K562 (cell line): ENCODE measurements around the gene RASL10B.
"Not testable (repeated sequence)": the region's sequence is repeated elsewhere in the genome, so short reads cannot be mapped to it uniquely, and the experiment has no call there.

ENCODE experiments used
- EP300 ChIP-seq: IDR thresholded peaks from 2 replicates; pipeline ENCODE4 v1.6.1; 2012; ENCODE audit warnings: low read length, improper control_type of control experiment
- EZH2 ChIP-seq: IDR thresholded peaks from 2 replicates; pipeline ENCODE4 v1.6.1; 2012; ENCODE audit warnings: low read depth, mild to moderate bottlenecking, inconsistent platforms, low read length, borderline replicate concordance
- FOSL1 ChIP-seq: fragments of 200-800 bp; sonication (Bioruptor generic); conservative IDR thresholded peaks from 2 replicates; pipeline ENCODE4 v1.6.1; 2016; ENCODE audit warnings: missing genetic modification characterization, missing compliant biosample characterization
- HDAC8 ChIP-seq: fragments of 450-650 bp; IDR thresholded peaks from 2 replicates; pipeline ENCODE4 v1.6.1; 2016; ENCODE audit warnings: mild to moderate bottlenecking, missing genetic modification characterization, moderate library complexity, missing compliant biosample characterization
- HNRNPK ChIP-seq: fragments of 200-400 bp; formaldehyde crosslinking; IDR thresholded peaks from one replicate; pipeline ENCODE4 v1.6.1; 2018; ENCODE audit warnings: mild to moderate bottlenecking, low read depth, low read length; ENCODE audit not compliant: poor library complexity, severe bottlenecking
- MIER1 ChIP-seq: fragments of 450-650 bp; IDR thresholded peaks from 2 replicates; pipeline ENCODE4 v1.6.1; 2016; ENCODE audit warnings: antibody characterized with exemption, mild to moderate bottlenecking, low read depth
- MTA3 ChIP-seq: fragments of 450-650 bp; formaldehyde crosslinking; IDR thresholded peaks from 2 replicates; pipeline ENCODE4 v1.6.1; 2017; ENCODE audit warnings: mild to moderate bottlenecking, borderline replicate concordance
- POLR2A ChIP-seq: fragments of 450-650 bp; conservative IDR thresholded peaks from 2 replicates; pipeline ENCODE4 v1.6.1; 2016
- SRSF1 ChIP-seq: fragments of 200-400 bp; formaldehyde crosslinking; IDR thresholded peaks from 2 replicates; pipeline ENCODE4 v1.6.1; 2017; ENCODE audit warnings: mild to moderate bottlenecking, low read depth, low read length, moderate library complexity
- TF ChIP-seq, protein P1 (sequence below): IDR thresholded peaks from 2 replicates; pipeline ENCODE4 v1.6.1; 2011; ENCODE audit warnings: borderline replicate concordance, low read depth, mild to moderate bottlenecking, moderate library complexity, low read length; ENCODE audit not compliant: insufficient read depth, poor library complexity, severe bottlenecking
- TF ChIP-seq, protein P2 (sequence below): sonication (generic); formaldehyde crosslinking; IDR thresholded peaks from 2 replicates; pipeline ENCODE4 v1.8.1; 2022; ENCODE audit warnings: missing genetic modification reagents
- TF ChIP-seq, protein P3 (sequence below): sonication (generic); formaldehyde crosslinking; IDR thresholded peaks from 2 replicates; pipeline ENCODE4 v1.8.1; 2022; ENCODE audit warnings: missing genetic modification reagents
- TF ChIP-seq, protein P4 (sequence below): fragments of 150-350 bp; conservative IDR thresholded peaks from 2 replicates; pipeline ENCODE4 v1.6.1; 2014; ENCODE audit warnings: low read length

DNA sequence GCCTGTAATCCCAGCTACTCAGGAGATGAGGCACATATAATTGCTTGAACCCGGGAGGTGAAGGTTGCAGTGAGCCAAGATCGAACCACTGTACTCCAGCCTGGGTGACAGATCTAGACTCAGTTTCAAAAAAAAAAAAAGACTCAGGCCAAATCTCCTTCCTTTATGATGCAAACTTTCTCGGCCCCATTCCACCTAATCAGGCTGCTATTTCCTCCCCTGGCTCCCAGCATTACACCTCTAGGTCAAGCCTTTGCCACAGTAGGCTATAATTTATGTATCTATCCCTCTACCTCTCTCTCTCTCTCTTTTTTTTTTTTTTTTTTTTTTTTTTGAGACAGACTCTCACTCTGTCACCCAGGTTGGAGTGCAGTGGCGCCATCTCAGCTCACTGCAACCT lies 20.1 kb downstream of the RASL10B start:
- TF ChIP-seq MTA3; POLR2A; EP300; HDAC8 (tag); HNRNPK; FOSL1 (tag); MIER1; SRSF1; EZH2: not testable (repeated sequence)
- TF ChIP-seq, protein P1, sequence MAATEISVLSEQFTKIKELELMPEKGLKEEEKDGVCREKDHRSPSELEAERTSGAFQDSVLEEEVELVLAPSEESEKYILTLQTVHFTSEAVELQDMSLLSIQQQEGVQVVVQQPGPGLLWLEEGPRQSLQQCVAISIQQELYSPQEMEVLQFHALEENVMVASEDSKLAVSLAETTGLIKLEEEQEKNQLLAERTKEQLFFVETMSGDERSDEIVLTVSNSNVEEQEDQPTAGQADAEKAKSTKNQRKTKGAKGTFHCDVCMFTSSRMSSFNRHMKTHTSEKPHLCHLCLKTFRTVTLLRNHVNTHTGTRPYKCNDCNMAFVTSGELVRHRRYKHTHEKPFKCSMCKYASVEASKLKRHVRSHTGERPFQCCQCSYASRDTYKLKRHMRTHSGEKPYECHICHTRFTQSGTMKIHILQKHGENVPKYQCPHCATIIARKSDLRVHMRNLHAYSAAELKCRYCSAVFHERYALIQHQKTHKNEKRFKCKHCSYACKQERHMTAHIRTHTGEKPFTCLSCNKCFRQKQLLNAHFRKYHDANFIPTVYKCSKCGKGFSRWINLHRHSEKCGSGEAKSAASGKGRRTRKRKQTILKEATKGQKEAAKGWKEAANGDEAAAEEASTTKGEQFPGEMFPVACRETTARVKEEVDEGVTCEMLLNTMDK: not testable (repeated sequence)
- TF ChIP-seq, protein P2, sequence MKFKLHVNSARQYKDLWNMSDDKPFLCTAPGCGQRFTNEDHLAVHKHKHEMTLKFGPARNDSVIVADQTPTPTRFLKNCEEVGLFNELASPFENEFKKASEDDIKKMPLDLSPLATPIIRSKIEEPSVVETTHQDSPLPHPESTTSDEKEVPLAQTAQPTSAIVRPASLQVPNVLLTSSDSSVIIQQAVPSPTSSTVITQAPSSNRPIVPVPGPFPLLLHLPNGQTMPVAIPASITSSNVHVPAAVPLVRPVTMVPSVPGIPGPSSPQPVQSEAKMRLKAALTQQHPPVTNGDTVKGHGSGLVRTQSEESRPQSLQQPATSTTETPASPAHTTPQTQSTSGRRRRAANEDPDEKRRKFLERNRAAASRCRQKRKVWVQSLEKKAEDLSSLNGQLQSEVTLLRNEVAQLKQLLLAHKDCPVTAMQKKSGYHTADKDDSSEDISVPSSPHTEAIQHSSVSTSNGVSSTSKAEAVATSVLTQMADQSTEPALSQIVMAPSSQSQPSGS (CRISPR knock-in tag): not testable (repeated sequence)
- TF ChIP-seq, protein P3, sequence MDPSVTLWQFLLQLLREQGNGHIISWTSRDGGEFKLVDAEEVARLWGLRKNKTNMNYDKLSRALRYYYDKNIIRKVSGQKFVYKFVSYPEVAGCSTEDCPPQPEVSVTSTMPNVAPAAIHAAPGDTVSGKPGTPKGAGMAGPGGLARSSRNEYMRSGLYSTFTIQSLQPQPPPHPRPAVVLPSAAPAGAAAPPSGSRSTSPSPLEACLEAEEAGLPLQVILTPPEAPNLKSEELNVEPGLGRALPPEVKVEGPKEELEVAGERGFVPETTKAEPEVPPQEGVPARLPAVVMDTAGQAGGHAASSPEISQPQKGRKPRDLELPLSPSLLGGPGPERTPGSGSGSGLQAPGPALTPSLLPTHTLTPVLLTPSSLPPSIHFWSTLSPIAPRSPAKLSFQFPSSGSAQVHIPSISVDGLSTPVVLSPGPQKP (CRISPR knock-in tag): not testable (repeated sequence)
- TF ChIP-seq, protein P4, sequence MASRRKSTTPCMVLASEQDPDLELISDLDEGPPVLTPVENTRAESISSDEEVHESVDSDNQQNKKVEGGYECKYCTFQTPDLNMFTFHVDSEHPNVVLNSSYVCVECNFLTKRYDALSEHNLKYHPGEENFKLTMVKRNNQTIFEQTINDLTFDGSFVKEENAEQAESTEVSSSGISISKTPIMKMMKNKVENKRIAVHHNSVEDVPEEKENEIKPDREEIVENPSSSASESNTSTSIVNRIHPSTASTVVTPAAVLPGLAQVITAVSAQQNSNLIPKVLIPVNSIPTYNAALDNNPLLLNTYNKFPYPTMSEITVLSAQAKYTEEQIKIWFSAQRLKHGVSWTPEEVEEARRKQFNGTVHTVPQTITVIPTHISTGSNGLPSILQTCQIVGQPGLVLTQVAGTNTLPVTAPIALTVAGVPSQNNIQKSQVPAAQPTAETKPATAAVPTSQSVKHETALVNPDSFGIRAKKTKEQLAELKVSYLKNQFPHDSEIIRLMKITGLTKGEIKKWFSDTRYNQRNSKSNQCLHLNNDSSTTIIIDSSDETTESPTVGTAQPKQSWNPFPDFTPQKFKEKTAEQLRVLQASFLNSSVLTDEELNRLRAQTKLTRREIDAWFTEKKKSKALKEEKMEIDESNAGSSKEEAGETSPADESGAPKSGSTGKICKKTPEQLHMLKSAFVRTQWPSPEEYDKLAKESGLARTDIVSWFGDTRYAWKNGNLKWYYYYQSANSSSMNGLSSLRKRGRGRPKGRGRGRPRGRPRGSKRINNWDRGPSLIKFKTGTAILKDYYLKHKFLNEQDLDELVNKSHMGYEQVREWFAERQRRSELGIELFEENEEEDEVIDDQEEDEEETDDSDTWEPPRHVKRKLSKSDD: not testable (repeated sequence)
